ENCODE data around the gene MTO1. TPM values are rescaled to one million over a fixed set of nuclear protein-coding genes. Genes with fewer than 3 reads are reported as not detected.

MTO1 gene
- total RNA-seq, 2 donors from 2014 or later: 42.9 to 76.0 TPM

Other genes starting within 250 kb of the MTO1 start
- under 1 TPM in 1 of 2 donors, not detected in 1; 0.50 TPM for gene KHDC1L, start 236.2 kb upstream of the MTO1 start, total RNA-seq
- 10 to 100 TPM in 1 of 2 donors, 1 to 10 TPM in 1; 3.7 to 14.9 TPM for gene KHDC1, start 198.5 kb upstream of the MTO1 start, total RNA-seq
- not detected for gene DPPA5, start 107.5 kb upstream of the MTO1 start, total RNA-seq
- gene KHDC3L, start 99.1 kb upstream of the MTO1 start, total RNA-seq: not detected
- not detected for gene OOEP, start 91.8 kb upstream of the MTO1 start, total RNA-seq
- gene DDX43, start 66.9 kb upstream of the MTO1 start, total RNA-seq: 1 to 10 TPM in 1 of 2 donors, not detected in 1; 1.0 TPM
- 10 to 100 TPM; 45.5 to 78.4 TPM for gene CGAS, start 9.4 kb upstream of the MTO1 start, total RNA-seq
- gene EEF1A1, start 59.3 kb downstream of the MTO1 start, total RNA-seq: 1,000 to 10,000 TPM; 4,705 to 6,056 TPM
- gene SLC17A5, start 192.3 kb downstream of the MTO1 start, total RNA-seq: 1 to 10 TPM; 6.0 to 6.9 TPM
- gene CD109, start 234.5 kb downstream of the MTO1 start, total RNA-seq: 1 to 10 TPM in 1 of 2 donors, under 1 TPM in 1; 0.43 to 2.2 TPM